WERI-Rb-1 (cell line): ENCODE measurements around the gene WWC1.

Experiments used
- DNase-seq: peaks from one replicate; pipeline ENCODE4 v3.0.0-alpha.2; 2020
- H3K27ac ChIP-seq: fragments of 250-450 bp; sonication (Bioruptor Pico); 2 replicates; pipeline ENCODE4 v1.5.1; 2020; ENCODE audit warnings: mild to moderate bottlenecking, moderate library complexity
- H3K27me3 ChIP-seq: fragments of 250-450 bp; sonication (Bioruptor Pico); 2 replicates; pipeline ENCODE4 v1.5.1; 2021; ENCODE audit warnings: mild to moderate bottlenecking, low read depth, moderate library complexity; ENCODE audit not compliant: insufficient read depth, severe bottlenecking
- H3K36me3 ChIP-seq: fragments of 250-450 bp; sonication (Bioruptor Pico); 2 replicates; pipeline ENCODE4 v1.5.1; 2020; ENCODE audit warnings: mild to moderate bottlenecking, moderate library complexity
- H3K4me3 ChIP-seq: 2 replicates; pipeline ENCODE4 v1.5.1; 2011; ENCODE audit warnings: low read depth, mild to moderate bottlenecking, control low read depth, low read length
- H3K9me3 ChIP-seq: fragments of 250-450 bp; sonication (Bioruptor Pico); 2 replicates; pipeline ENCODE4 v1.5.1; 2021; ENCODE audit warnings: mild to moderate bottlenecking, moderate library complexity; ENCODE audit not compliant: severe bottlenecking
- TF ChIP-seq, protein P1 (sequence below): IDR thresholded peaks from 2 replicates; pipeline ENCODE4 v1.5.1; 2011; ENCODE audit warnings: low read depth, mild to moderate bottlenecking, control low read depth, inconsistent platforms, low read length

Gene WWC1

DNA sequence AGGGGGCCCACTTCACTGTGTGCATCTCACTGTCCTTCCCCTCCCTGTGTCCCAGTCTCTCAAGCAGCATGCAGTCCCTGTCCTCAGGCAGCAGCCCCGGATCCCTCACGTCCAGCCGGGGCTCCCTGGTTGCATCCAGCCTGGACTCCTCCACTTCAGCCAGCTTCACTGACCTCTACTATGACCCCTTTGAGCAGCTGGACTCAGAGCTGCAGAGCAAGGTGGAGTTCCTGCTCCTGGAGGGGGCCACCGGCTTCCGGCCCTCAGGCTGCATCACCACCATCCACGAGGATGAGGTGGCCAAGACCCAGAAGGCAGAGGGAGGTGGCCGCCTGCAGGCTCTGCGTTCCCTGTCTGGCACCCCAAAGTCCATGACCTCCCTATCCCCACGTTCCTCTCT is 132.0 kb downstream of the WWC1 start:
- H3K27ac ChIP-seq = no peak overlapping the region
- H3K9me3 ChIP-seq = no peaks in the 10 kb centered on the region
- TF ChIP-seq, protein P1, sequence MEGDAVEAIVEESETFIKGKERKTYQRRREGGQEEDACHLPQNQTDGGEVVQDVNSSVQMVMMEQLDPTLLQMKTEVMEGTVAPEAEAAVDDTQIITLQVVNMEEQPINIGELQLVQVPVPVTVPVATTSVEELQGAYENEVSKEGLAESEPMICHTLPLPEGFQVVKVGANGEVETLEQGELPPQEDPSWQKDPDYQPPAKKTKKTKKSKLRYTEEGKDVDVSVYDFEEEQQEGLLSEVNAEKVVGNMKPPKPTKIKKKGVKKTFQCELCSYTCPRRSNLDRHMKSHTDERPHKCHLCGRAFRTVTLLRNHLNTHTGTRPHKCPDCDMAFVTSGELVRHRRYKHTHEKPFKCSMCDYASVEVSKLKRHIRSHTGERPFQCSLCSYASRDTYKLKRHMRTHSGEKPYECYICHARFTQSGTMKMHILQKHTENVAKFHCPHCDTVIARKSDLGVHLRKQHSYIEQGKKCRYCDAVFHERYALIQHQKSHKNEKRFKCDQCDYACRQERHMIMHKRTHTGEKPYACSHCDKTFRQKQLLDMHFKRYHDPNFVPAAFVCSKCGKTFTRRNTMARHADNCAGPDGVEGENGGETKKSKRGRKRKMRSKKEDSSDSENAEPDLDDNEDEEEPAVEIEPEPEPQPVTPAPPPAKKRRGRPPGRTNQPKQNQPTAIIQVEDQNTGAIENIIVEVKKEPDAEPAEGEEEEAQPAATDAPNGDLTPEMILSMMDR = no peak
- no peak for DNase-seq
- H3K36me3 ChIP-seq = peaks cover 10% of the 10 kb centered on the region
- H3K27me3 ChIP-seq = no peaks in the 10 kb centered on the region
- H3K4me3 ChIP-seq = no peak overlapping the region

DNA sequence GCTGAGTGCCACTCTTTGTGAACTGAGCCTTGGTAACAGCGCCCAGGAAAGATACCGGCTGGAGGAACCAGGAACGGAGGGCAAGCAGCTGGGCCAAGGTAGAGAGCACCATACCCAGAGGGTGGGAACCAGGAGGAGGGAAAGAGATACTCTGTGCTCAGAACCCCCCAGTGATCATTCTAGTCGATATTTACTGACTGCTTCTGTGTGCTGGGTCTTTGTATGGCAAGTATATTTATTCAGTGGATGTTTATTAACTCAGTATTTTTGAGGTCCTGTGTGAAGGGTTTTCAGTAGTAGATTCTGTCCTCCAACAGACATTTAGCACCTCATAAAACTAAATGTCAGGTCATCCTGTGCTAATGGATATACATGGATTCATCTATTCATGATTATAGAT is 132.5 kb downstream of the WWC1 start:
- no peaks in the 10 kb centered on the region for H3K9me3 ChIP-seq
- no peak for DNase-seq
- no peaks in the 10 kb centered on the region for H3K27me3 ChIP-seq
- H3K27ac ChIP-seq = no peak overlapping the region
- no peak overlapping the region for H3K4me3 ChIP-seq
- H3K36me3 ChIP-seq = peaks cover 13% of the 10 kb centered on the region
- TF ChIP-seq, protein P1 = no peak

DNA sequence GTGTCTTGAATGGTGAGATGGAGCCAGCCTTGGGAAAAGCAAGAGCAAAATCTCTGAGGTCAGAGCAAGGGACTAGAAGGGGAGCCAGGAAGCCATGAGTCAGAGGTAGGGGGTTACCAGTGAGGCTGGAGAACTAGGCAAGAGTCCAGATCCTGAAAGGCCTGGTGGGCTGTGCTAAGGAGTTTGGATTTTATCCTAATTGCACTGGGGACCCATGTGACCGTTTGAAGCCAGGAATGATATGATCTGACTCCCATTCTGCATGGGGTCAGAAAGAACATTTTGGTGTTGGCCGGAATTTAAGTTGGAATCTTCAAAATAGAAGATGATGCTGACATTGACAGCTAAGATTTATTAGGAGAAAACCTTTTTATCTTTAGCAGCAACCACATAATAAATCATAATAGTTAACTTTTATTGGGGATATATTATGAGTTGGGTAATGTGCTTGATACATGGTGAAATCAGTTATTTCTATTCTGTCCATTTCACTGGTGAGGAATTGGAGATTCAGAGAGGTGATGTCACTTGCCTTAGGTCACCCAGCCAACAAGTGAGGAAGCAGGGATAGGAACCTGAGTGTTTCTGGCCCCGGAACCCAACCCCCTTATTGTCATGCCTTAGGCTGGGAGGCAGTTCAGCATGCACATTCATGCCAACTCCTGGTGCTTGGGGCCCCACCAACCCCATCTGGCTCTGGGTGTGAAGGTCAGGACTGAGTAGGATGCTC is 133.3 kb downstream of the WWC1 start:
- no peaks in the 10 kb centered on the region for H3K27me3 ChIP-seq
- H3K27ac ChIP-seq = no peak overlapping the region
- no peak for DNase-seq
- TF ChIP-seq, protein P1 = no peak
- H3K4me3 ChIP-seq = no peak overlapping the region
- H3K36me3 ChIP-seq = peaks cover 20% of the 10 kb centered on the region
- no peaks in the 10 kb centered on the region for H3K9me3 ChIP-seq

DNA sequence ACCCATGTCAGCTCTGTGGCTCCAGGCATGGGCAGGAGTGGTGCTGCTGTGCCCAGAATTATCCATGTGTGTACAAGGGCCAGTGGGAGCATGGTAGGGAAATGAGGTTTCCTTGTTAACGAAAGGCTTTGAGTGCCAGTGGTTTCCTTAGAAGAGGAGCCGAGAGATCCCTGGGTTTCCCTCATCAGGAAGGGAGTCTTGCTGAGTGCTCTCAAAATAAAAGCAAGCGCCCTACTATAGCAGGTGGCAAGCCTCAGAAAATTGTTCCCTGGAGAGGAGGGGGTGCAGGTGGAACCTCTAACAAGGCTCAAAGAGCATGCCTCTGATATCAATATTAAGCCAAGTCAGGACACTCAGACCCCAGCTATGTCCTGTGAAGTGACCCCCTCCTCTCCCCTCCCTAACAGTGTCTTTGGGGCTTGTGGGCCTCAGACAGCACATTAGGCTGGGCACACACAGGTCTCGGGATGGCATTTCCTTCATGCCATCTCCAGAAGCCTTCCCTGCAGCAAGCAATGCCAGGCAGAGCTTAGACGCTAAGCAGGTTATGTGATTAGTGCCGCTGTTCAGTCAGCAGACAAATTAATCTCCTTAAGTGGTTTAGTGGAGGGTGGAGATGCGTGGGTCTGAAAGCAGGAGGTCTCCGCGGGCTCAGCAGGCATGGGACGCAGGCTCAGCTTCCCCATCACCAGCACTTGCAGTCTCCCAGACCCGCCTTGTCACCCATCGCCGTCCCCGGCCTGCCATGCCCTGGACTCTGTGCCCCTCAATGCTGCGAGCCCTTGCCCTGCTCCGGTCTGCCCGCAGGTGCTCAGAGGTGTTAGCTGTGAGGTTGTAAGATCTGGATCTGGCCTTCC is 134.8 kb downstream of the WWC1 start:
- peak; percentile 88 for DNase-seq
- Histone ChIP-seq H3K27ac (peak overlapping the region; percentile 42), H3K9me3 (no peaks in the 10 kb centered on the region), H3K27me3 (no peaks in the 10 kb centered on the region), H3K4me3 (peak overlapping the region; percentile 35), H3K36me3 (peaks cover 32% of the 10 kb centered on the region)
- TF ChIP-seq, protein P1 = no peak

- Histone ChIP-seq H3K27me3 (no peaks in the 10 kb centered on the region), H3K4me3 (peak overlapping the region; percentile 35), H3K27ac (peak overlapping the region; percentile 42), H3K9me3 (no peaks in the 10 kb centered on the region), H3K36me3 (peaks cover 37% of the 10 kb centered on the region)
- no peak for DNase-seq
- TF ChIP-seq, protein P1 = no peak
Observed at GRCh38 chr5:168426864-168427172, 135.4 kb downstream of the WWC1 start.
